IMR-90 (cell line): ENCODE results near the gene HS2ST1. TPM values are rescaled to one million over a fixed set of nuclear protein-coding genes. Genes with fewer than 3 reads are reported as not detected.

Source experiments
- ATAC-seq: fragments of 200-7000 bp; cut with Tn5 transposase; 2 replicates; pipeline ENCODE4 v1.9.1; 2020; ENCODE audit warnings: low read depth, mild to moderate bottlenecking, moderate library complexity
- BruUV-seq: library from RNA; stranded (reverse); fragments of 400-500 nt; replicated peaks from 2 replicates; lab custom pipeline; 2021; lab: Mats Ljungman, UMichigan
- CTCF ChIA-PET: fragments of 300-600 bp; formaldehyde crosslinking; extraction: SDS; loops from one replicate; lab custom pipeline; 2021; ENCODE audit warnings: antibody characterized with exemption; lab: Yijun Ruan, JAX
- POLR2A ChIA-PET: fragments of 300-600 bp; sonication (Branson Sonifier 250); formaldehyde crosslinking; loops from one replicate; lab custom pipeline; 2022; ENCODE audit warnings: antibody characterized with exemption; ENCODE audit not compliant: unreplicated experiment; lab: Charles Lee
- DNase-seq: peaks from one replicate; pipeline ENCODE4 v3.0.0; 2013
- H2AFZ ChIP-seq: replicated peaks from 2 replicates; pipeline ENCODE3; 2013; ENCODE audit warnings: low read length, mild to moderate bottlenecking; ENCODE audit not compliant: poor library complexity
- H2AK5ac ChIP-seq: 2 replicates; pipeline ENCODE4 v1.6.1; 2013; ENCODE audit warnings: low read depth, low read length, inconsistent platforms
- H2AK9ac ChIP-seq: replicated peaks from 2 replicates; pipeline ENCODE3; 2013; ENCODE audit warnings: mild to moderate bottlenecking, low read depth, low read length, moderate library complexity; ENCODE audit not compliant: poor library complexity
- H2BK120ac ChIP-seq: 2 replicates; pipeline ENCODE4 v1.6.1; 2013; ENCODE audit warnings: low read depth, low read length, inconsistent platforms
- H2BK15ac ChIP-seq: 3 replicates; pipeline ENCODE4 v1.6.1; 2013; ENCODE audit warnings: low read depth, low read length, inconsistent platforms
- H2BK20ac ChIP-seq: 2 replicates; pipeline ENCODE4 v1.6.1; 2013; ENCODE audit warnings: low read depth, mild to moderate bottlenecking, inconsistent platforms, low read length, moderate library complexity
- H2BK5ac ChIP-seq: 2 replicates; pipeline ENCODE4 v1.6.1; 2013; ENCODE audit warnings: mild to moderate bottlenecking, low read depth, low read length, inconsistent platforms; ENCODE audit not compliant: poor library complexity, severe bottlenecking
- H3K14ac ChIP-seq: replicated peaks from 2 replicates; pipeline ENCODE4 v1.6.1; 2013; ENCODE audit warnings: low read depth, low read length, inconsistent platforms
- H3K18ac ChIP-seq: 2 replicates; pipeline ENCODE4 v1.6.1; 2013; ENCODE audit warnings: low read depth, low read length, control low read depth
- H3K23ac ChIP-seq: 2 replicates; pipeline ENCODE4 v1.6.1; 2013; ENCODE audit warnings: low read depth, low read length, inconsistent platforms
- H3K27ac ChIP-seq: 2 replicates; pipeline ENCODE4 v1.5.1; 2013; ENCODE audit warnings: mild to moderate bottlenecking, control low read depth, low read length; ENCODE audit not compliant: insufficient read depth
- H3K27me3 ChIP-seq: 2 replicates; pipeline ENCODE4 v1.6.1; 2013; ENCODE audit warnings: low read length; ENCODE audit not compliant: control insufficient read depth, insufficient read depth
- H3K36me3 ChIP-seq: 2 replicates; pipeline ENCODE4 v1.6.1; 2013; ENCODE audit warnings: low read length, mixed read lengths; ENCODE audit not compliant: control insufficient read depth, insufficient read depth
- H3K4ac ChIP-seq: 2 replicates; pipeline ENCODE4 v1.6.1; 2013; ENCODE audit warnings: low read depth, low read length, inconsistent platforms
- H3K4me1 ChIP-seq: 2 replicates; pipeline ENCODE4 v1.6.1; 2013; ENCODE audit warnings: low read length, mixed read lengths; ENCODE audit not compliant: control insufficient read depth, insufficient read depth
- H3K4me2 ChIP-seq: 2 replicates; pipeline ENCODE4 v1.6.1; 2013; ENCODE audit warnings: low read depth, mild to moderate bottlenecking, control low read depth, low read length, moderate library complexity
- H3K4me3 ChIP-seq: 2 replicates; pipeline ENCODE4 v1.5.1; 2013; ENCODE audit warnings: low read depth, mild to moderate bottlenecking, control low read depth, low read length, moderate library complexity; ENCODE audit not compliant: insufficient read depth
- H3K56ac ChIP-seq: 2 replicates; pipeline ENCODE4 v1.6.1; 2013; ENCODE audit warnings: low read length, inconsistent platforms; ENCODE audit not compliant: insufficient read depth; ENCODE audit errors: extremely low read depth
- H3K79me1 ChIP-seq, 2 experiments: 2 replicates each; pipeline ENCODE4 v1.6.1; 2013; ENCODE audit warnings: low read length in 2 of 2, inconsistent platforms in 1 of 2, low read depth in 1 of 2
- H3K9ac ChIP-seq: 2 replicates; pipeline ENCODE4 v1.6.1; 2013; ENCODE audit warnings: low read depth, low read length, control low read depth
- H3K9me1 ChIP-seq: 2 replicates; pipeline ENCODE4 v1.6.1; 2013; ENCODE audit warnings: low read length, inconsistent platforms; ENCODE audit not compliant: insufficient read depth
- H3K9me3 ChIP-seq: 2 replicates; pipeline ENCODE4 v1.6.1; 2013; ENCODE audit warnings: low read length; ENCODE audit not compliant: control insufficient read depth, insufficient read depth
- H4K20me1 ChIP-seq: 2 replicates; pipeline ENCODE4 v1.6.1; 2013; ENCODE audit warnings: low read length, inconsistent platforms; ENCODE audit not compliant: insufficient read depth
- H4K5ac ChIP-seq: 2 replicates; pipeline ENCODE4 v1.6.1; 2013; ENCODE audit warnings: mild to moderate bottlenecking, low read depth, low read length, control low read depth
- H4K8ac ChIP-seq, 2 experiments: 2 replicates each; pipeline ENCODE4 v1.6.1; 2013; ENCODE audit warnings: low read depth in 2 of 2, low read length in 2 of 2, control low read depth in 1 of 2, inconsistent platforms in 1 of 2
- H4K91ac ChIP-seq: 2 replicates; pipeline ENCODE4 v1.6.1; 2013; ENCODE audit warnings: low read depth, low read length, inconsistent platforms; ENCODE audit not compliant: insufficient read depth
- BHLHE40 ChIP-seq: fragments of 150-350 bp; IDR thresholded peaks from 2 replicates; pipeline ENCODE4 v1.6.1; 2016; ENCODE audit warnings: mild to moderate bottlenecking, low read depth, low read length
- CEBPB ChIP-seq: IDR thresholded peaks from 2 replicates; pipeline ENCODE4 v1.6.1; 2012; ENCODE audit warnings: low read depth, low read length, improper control_type of control experiment
- CHD1 ChIP-seq: IDR thresholded peaks from 2 replicates; pipeline ENCODE4 v1.6.1; 2012; ENCODE audit warnings: low read depth, low read length, improper control_type of control experiment
- CTCF ChIP-seq: conservative IDR thresholded peaks from 2 replicates; pipeline ENCODE4 v1.5.1; 2012; ENCODE audit warnings: mild to moderate bottlenecking, low read depth, low read length, improper control_type of control experiment
- ELK1 ChIP-seq: fragments of 150-350 bp; IDR thresholded peaks from 2 replicates; pipeline ENCODE4 v1.6.1; 2016; ENCODE audit warnings: low read depth, mild to moderate bottlenecking, low read length, moderate library complexity, borderline replicate concordance
- FOS ChIP-seq: fragments of 150-350 bp; IDR thresholded peaks from 2 replicates; pipeline ENCODE4 v1.6.1; 2016; ENCODE audit warnings: low read depth, low read length
- MAZ ChIP-seq: IDR thresholded peaks from 2 replicates; pipeline ENCODE4 v1.6.1; 2012; ENCODE audit warnings: low read depth, mild to moderate bottlenecking, low read length, improper control_type of control experiment, moderate library complexity, borderline replicate concordance
- MXI1 ChIP-seq: IDR thresholded peaks from 2 replicates; pipeline ENCODE4 v1.6.1; 2012; ENCODE audit warnings: low read depth, mild to moderate bottlenecking, low read length, moderate library complexity, borderline replicate concordance
- NFE2L2 ChIP-seq: fragments of 150-350 bp; IDR thresholded peaks from 2 replicates; pipeline ENCODE4 v1.6.1; 2016; ENCODE audit warnings: low read depth, mild to moderate bottlenecking, low read length
- POLR2A ChIP-seq: IDR thresholded peaks from 2 replicates; pipeline ENCODE4 v1.6.1; 2012; ENCODE audit warnings: mild to moderate bottlenecking, low read depth, low read length
- RAD21 ChIP-seq: IDR thresholded peaks from 2 replicates; pipeline ENCODE4 v1.6.1; 2012; ENCODE audit warnings: low read length, improper control_type of control experiment
- RCOR1 ChIP-seq: IDR thresholded peaks from 2 replicates; pipeline ENCODE4 v1.6.1; 2012; ENCODE audit warnings: mild to moderate bottlenecking, low read length, improper control_type of control experiment; ENCODE audit not compliant: insufficient replicate concordance
- RFX5 ChIP-seq: IDR thresholded peaks from 2 replicates; pipeline ENCODE4 v1.8.0; 2012; ENCODE audit warnings: low read depth, mild to moderate bottlenecking, low read length, moderate library complexity
- SMC3 ChIP-seq: fragments of 150-350 bp; IDR thresholded peaks from 2 replicates; pipeline ENCODE4 v1.6.1; 2016; ENCODE audit warnings: low read depth, mild to moderate bottlenecking, antibody characterized with exemption, low read length, moderate library complexity
- USF2 ChIP-seq: fragments of 150-350 bp; IDR thresholded peaks from 2 replicates; pipeline ENCODE4 v1.6.1; 2017; ENCODE audit warnings: mild to moderate bottlenecking, antibody characterized with exemption, low read length, low read depth
- dilution Hi-C: fragments of 300-500 bp; cut with HindIII; formaldehyde crosslinking; loops from one replicate; pipeline ENCODE4 v1.14.3; 2018; ENCODE audit warnings: low sequenced_read_pairs; ENCODE audit not compliant: unreplicated experiment
- in situ Hi-C: fragments of 300-500 bp; cut with MboI; formaldehyde crosslinking; loops from 3 replicates; pipeline ENCODE4 v1.14.3; 2019; ENCODE audit warnings: low sequenced_read_pairs, inconsistent platforms, mixed read lengths
- intact Hi-C: fragments of 100-400 bp; cut with micrococcal nuclease; formaldehyde crosslinking; loops from 2 replicates; pipeline ENCODE4 v1.10.0; 2022
- polyA plus RNA-seq, 3 experiments: library from polyadenylated mRNA; depleted of rRNA; stranded (reverse); fragments of >200 nt; gene quantifications; 2 replicates each; pipeline ENCODE4 v1.2.3, GENCODE V29; 2012; ENCODE audit warnings: low replicate concordance in 1 of 3
- total RNA-seq: library from RNA; depleted of rRNA; stranded (reverse); fragments of >200 nt; gene quantifications from 2 replicates; pipeline ENCODE4 v1.2.3, GENCODE V29; 2012

Gene HS2ST1
- total and polyA plus RNA-seq, 2 of the 4 experiments (the other 2 are of a cell fraction): 7.8 to 13.1 TPM

- Histone ChIP-seq H3K14ac (no peak overlapping the region), H2AK5ac (no peak overlapping the region), H3K27ac (no peak overlapping the region), H3K4me3 (no peak overlapping the region), H2BK20ac (no peak overlapping the region), H3K23ac (no peak overlapping the region), H3K79me1 (peaks cover 0 to 6% of the 10 kb centered on the region in 2 experiments; a peak in 2 of 4 replicates), H3K9ac (no peak overlapping the region), H3K18ac (no peak overlapping the region), H4K20me1 (no peaks in the 10 kb centered on the region), H2AFZ (no peak overlapping the region), H3K9me1 (no peaks in the 10 kb centered on the region), H2AK9ac (no peak overlapping the region), H3K56ac (no peak overlapping the region), H2BK15ac (no peak overlapping the region), H4K8ac (no peak overlapping the region), H3K4me2 (no peak overlapping the region), H3K27me3 (no peaks in the 10 kb centered on the region), H4K5ac (no peak overlapping the region), H3K36me3 (no peaks in the 10 kb centered on the region), H2BK120ac (no peak overlapping the region), H3K4ac (no peak overlapping the region), H3K9me3 (no peaks in the 10 kb centered on the region), H2BK5ac (no peak overlapping the region), H3K4me1 (no peaks in the 10 kb centered on the region), H4K91ac (no peak overlapping the region)
- no peak for ATAC-seq
- CTCF ChIA-PET: no interaction called here
- dilution Hi-C loops (no loop called here), in situ Hi-C loops (no loop called here), intact Hi-C loops (no loop called here)
- DNase-seq: no peak
- TF ChIP-seq FOS (no peak), CTCF (no peak), RAD21 (no peak), MXI1 (no peak), RCOR1 (no peak), MAZ (no peak), CEBPB (no peak), SMC3 (no peak), RFX5 (no peak), CHD1 (no peak), POLR2A (no peak), USF2 (no peak), NFE2L2 (no peak), BHLHE40 (no peak), ELK1 (no peak)
- POLR2A ChIA-PET: no interaction called here
- no TSS peak for BruUV-seq
These were observed 158.0 kb downstream of the HS2ST1 start for GRCh38 chr1:87072411-87072810.
